ENCODE data around the gene APBB1IP.

The APBB1IP gene

DNA sequence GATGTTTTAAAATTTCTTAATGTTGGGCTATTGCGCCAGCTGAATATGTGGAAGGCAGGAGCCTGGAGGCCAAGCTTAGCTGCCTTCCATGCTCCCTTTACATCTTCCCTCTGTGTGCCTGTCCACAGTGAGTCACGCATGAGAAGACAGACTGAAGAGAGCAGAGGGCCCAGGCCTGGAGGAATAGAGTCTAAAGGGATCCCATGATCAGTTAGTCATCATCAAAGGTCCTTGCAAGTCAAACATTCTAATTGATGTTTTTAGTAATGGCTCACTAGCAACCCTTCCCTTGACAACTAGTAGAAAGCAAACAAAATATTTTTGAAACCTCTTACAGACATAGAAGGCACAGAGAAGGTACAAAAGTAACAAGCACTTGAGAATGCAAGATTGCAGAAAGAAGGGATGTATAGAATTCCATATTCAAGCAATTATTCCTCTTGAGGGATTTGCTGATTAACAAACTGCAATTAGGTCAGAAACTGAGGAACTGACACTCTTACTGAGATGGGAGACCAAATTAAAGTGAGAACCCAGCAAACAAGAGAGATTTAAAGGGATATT is 30.7 kb upstream of the APBB1IP start:
- Histone ChIP-seq H3K79me2 (ENCODE audit: control insufficient read depth, low read length) (no peaks in the 10 kb centered on the region), H3K9me3 (ENCODE audit: control insufficient read depth, insufficient read depth, low read length) (no peaks in the 10 kb centered on the region), H3K27ac (ENCODE audit: low read depth, low read length) (no peak overlapping the region), H3K4me2 (ENCODE audit: low read length) (no peak overlapping the region), H3K36me3 (ENCODE audit: control insufficient read depth, low read length) (no peaks in the 10 kb centered on the region), H3K9me2 (replicated peaks; ENCODE audit: control insufficient read depth, low read length) (no peaks in the 10 kb centered on the region), H3F3A (ENCODE audit: control insufficient read depth, insufficient read depth) (no peaks in the 10 kb centered on the region; the same call in 1 of the 2 replicates), H4K20me1 (ENCODE audit: control insufficient read depth, insufficient read depth, low read depth, low read length) (no peaks in the 10 kb centered on the region), H3K27me3 (ENCODE audit: control insufficient read depth, low read length) (no peaks in the 10 kb centered on the region), H3K4me3 (ENCODE audit: low read length) (no peak overlapping the region), H3K4me1 (ENCODE audit: control insufficient read depth, low read length) (peaks cover 38% of the 10 kb centered on the region)
- TF ChIP-seq EZH2phosphoT487 (IDR thresholded peaks at IDR 0.05; ENCODE audit: borderline replicate concordance, low read length): no peak
- TF ChIP-seq, protein P1, sequence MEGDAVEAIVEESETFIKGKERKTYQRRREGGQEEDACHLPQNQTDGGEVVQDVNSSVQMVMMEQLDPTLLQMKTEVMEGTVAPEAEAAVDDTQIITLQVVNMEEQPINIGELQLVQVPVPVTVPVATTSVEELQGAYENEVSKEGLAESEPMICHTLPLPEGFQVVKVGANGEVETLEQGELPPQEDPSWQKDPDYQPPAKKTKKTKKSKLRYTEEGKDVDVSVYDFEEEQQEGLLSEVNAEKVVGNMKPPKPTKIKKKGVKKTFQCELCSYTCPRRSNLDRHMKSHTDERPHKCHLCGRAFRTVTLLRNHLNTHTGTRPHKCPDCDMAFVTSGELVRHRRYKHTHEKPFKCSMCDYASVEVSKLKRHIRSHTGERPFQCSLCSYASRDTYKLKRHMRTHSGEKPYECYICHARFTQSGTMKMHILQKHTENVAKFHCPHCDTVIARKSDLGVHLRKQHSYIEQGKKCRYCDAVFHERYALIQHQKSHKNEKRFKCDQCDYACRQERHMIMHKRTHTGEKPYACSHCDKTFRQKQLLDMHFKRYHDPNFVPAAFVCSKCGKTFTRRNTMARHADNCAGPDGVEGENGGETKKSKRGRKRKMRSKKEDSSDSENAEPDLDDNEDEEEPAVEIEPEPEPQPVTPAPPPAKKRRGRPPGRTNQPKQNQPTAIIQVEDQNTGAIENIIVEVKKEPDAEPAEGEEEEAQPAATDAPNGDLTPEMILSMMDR (IDR thresholded peaks at IDR 0.05; ENCODE audit: low read depth, low read length, poor library complexity, severe bottlenecking): no peak

DNA sequence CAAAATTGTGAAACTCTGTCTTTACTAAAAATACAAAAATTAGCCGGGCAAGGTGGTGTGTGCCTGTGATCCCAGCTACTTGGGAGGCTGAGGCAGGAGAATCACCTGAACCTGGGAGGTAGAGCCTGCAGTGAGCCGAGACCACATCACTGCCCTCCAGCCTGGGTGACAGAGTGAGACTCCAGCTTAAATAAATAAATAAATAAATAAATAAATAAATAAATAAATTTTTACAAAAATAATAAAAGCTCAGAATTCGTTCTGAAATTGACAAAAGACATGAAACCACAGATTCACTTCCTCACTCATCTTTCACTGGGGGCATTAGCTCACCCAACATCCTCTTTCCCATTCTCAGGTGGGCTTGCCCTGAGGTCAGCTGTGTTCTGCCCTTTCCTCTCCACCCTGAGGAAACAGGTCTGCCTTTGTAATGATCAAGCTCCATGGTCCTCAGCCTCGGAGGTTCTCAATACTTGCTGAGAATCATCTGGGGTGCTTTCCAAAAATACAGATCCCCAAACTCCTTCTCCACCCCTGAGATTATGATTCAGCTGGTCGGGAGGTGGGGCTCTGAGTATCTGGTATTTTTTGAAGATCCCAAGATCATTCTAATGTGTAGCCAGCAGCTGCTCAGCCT is 29.2 kb upstream of the APBB1IP start:
- peak overlapping the region; percentile 49 for H3K4me3 ChIP-seq (ENCODE audit: low read length)
- H3K79me2 ChIP-seq (ENCODE audit: control insufficient read depth, low read length): no peaks in the 10 kb centered on the region
- H3K27me3 ChIP-seq (ENCODE audit: control insufficient read depth, low read length): no peaks in the 10 kb centered on the region
- no peaks in the 10 kb centered on the region for H3K9me2 ChIP-seq (replicated peaks; ENCODE audit: control insufficient read depth, low read length)
- no peak for TF ChIP-seq EZH2phosphoT487 (IDR thresholded peaks at IDR 0.05; ENCODE audit: borderline replicate concordance, low read length)
- TF ChIP-seq, protein P1 (IDR thresholded peaks at IDR 0.05; ENCODE audit: low read depth, low read length, poor library complexity, severe bottlenecking): no peak
- no peaks in the 10 kb centered on the region; the same call in 1 of the 2 replicates for H3F3A ChIP-seq (ENCODE audit: control insufficient read depth, insufficient read depth)
- 0 out of 2 replicates have a peak overlapping the region, but pooled peaks have one; percentile 7 for H3K27ac ChIP-seq (ENCODE audit: low read depth, low read length)
- H3K4me1 ChIP-seq (ENCODE audit: control insufficient read depth, low read length): peaks cover 45% of the 10 kb centered on the region
- H3K4me2 ChIP-seq (ENCODE audit: low read length): peak overlapping the region; percentile 59
- H3K9me3 ChIP-seq (ENCODE audit: control insufficient read depth, insufficient read depth, low read length): no peaks in the 10 kb centered on the region
- H3K36me3 ChIP-seq (ENCODE audit: control insufficient read depth, low read length): no peaks in the 10 kb centered on the region
- no peaks in the 10 kb centered on the region for H4K20me1 ChIP-seq (ENCODE audit: control insufficient read depth, insufficient read depth, low read depth, low read length)

DNA sequence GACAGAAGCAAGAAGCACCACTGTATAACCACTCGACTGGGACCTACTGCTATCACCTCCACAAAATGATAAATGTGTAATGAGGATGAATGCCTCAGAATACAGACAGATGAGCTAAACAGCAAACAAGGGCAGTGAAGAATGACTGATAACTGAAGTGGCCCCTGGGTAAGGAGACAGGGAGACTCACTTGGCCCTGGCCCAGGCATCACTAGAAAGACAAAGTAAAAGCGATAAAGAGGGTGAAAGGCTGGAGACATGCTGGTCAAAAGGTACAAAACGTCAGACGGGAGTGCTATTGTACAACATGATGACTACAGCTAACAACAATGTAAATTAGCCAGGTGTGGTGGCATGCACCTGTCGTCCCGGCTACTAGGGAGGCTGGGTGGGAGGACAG is 27.8 kb upstream of the APBB1IP start:
- no peaks in the 10 kb centered on the region for H3K27me3 ChIP-seq (ENCODE audit: control insufficient read depth, low read length)
- H3K27ac ChIP-seq (ENCODE audit: low read depth, low read length): no peak overlapping the region
- TF ChIP-seq EZH2phosphoT487 (IDR thresholded peaks at IDR 0.05; ENCODE audit: borderline replicate concordance, low read length): no peak
- TF ChIP-seq, protein P1 (IDR thresholded peaks at IDR 0.05; ENCODE audit: low read depth, low read length, poor library complexity, severe bottlenecking): no peak
- H4K20me1 ChIP-seq (ENCODE audit: control insufficient read depth, insufficient read depth, low read depth, low read length): no peaks in the 10 kb centered on the region
- no peaks in the 10 kb centered on the region; the same call in 1 of the 2 replicates for H3F3A ChIP-seq (ENCODE audit: control insufficient read depth, insufficient read depth)
- peaks cover 48% of the 10 kb centered on the region for H3K4me1 ChIP-seq (ENCODE audit: control insufficient read depth, low read length)
- H3K4me3 ChIP-seq (ENCODE audit: low read length): no peak overlapping the region
- H3K4me2 ChIP-seq (ENCODE audit: low read length): peak overlapping the region; percentile 2; the same call in 1 of the 2 replicates
- no peaks in the 10 kb centered on the region for H3K9me3 ChIP-seq (ENCODE audit: control insufficient read depth, insufficient read depth, low read length)
- H3K36me3 ChIP-seq (ENCODE audit: control insufficient read depth, low read length): no peaks in the 10 kb centered on the region
- H3K9me2 ChIP-seq (replicated peaks; ENCODE audit: control insufficient read depth, low read length): no peaks in the 10 kb centered on the region
- H3K79me2 ChIP-seq (ENCODE audit: control insufficient read depth, low read length): no peaks in the 10 kb centered on the region

Measured in DOHH2 (cell line).